Measurements from ENCODE around the gene ACER1. TPM values are rescaled to one million over a fixed set of nuclear protein-coding genes. Genes with fewer than 3 reads are reported as not detected.

ACER1 gene
- total and polyA plus RNA-seq, 10 of the 15 experiments (the other 5 are each of a cell fraction or from before 2014, with no cell fraction given), result not detected

DNA sequence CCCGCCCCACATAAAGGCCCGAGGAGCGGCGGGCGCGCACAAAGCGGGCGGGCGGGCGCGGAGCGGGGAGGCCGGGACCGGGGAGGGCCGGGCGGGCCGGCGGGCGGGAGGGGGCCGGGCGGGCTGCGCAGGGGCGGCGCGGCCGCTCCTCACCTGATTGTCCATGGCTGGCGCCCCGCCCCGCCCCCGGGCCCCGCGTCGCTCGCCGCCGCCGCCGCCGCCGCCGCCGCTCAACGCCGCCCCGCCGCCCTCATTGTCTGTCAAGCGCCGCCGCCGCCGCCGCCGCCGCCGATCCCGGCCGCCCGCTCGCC, 53.8 kb downstream of the ACER1 start:
- ChIA-PET RAD21 (ENCODE audit: unreplicated experiment) (interaction anchor here (1.2 kb wide), 1 partner anchor 61 kb away, joined by 3 read pairs; no protein-coding TSS in a partner anchor), CTCF (interaction anchor here (1.0 kb wide), 2 partner anchors 61 to 132 kb away, joined by 3 to 5 read pairs; no protein-coding TSS in a partner anchor), POLR2A (no interaction called here), SMC1A (ENCODE audit: uncharacterized antibody, unreplicated experiment) (interaction anchor here (1.1 kb wide), 1 partner anchor 153 kb away, joined by 4 read pairs; no protein-coding TSS in a partner anchor)
- Histone ChIP-seq H3K4me3 (peak overlapping the region; percentile 79), H3K4me1 (ENCODE audit: control insufficient read depth, insufficient read depth, low read length) (peaks cover 9% of the 10 kb centered on the region; the same call in 1 of the 2 replicates), H3K36me3 (ENCODE audit: control insufficient read depth in 2 of 2, insufficient read depth in 2 of 2, low read length in 1 of 2) (no peaks in the 10 kb centered on the region), H3K4me2 (ENCODE audit: control insufficient read depth, insufficient read depth) (no peak overlapping the region; the same call in 1 of the 2 replicates), H2AFZ (ENCODE audit: control insufficient read depth, low read depth, low read length) (no peak overlapping the region), H3K9ac (ENCODE audit: control insufficient read depth, insufficient read depth, low read length) (peak overlapping the region; percentile 90; the same call in 1 of the 2 replicates), H3K9me3 (replicated peaks; ENCODE audit: control insufficient read depth, insufficient read depth, low read length) (no peaks in the 10 kb centered on the region), H3K79me2 (ENCODE audit: control insufficient read depth, insufficient read depth, low read length) (peaks cover 40% of the 10 kb centered on the region), H4K20me1 (ENCODE audit: control insufficient read depth, insufficient read depth) (no peaks in the 10 kb centered on the region; the same call in 1 of the 2 replicates), H3K27me3 (replicated peaks in 1 of 2; ENCODE audit: control insufficient read depth in 2 of 2, insufficient read depth in 2 of 2, low read length in 1 of 2) (no peaks in the 10 kb centered on the region), H3K27ac (ENCODE audit: control insufficient read depth, insufficient read depth) (peak overlapping the region; percentile 78)
- in situ Hi-C loops (cut with MboI) (no loop called here), intact Hi-C loops (cut with micrococcal nuclease; ENCODE audit: unreplicated experiment) (no loop called here)
- FAIRE-seq (no peak), ATAC-seq (peak; percentile 12), DNase-seq (ENCODE audit: low read depth, low spot score) (no peak)
- 0% methylated on average over 8 of the region's 59 CpGs for WGBS (ENCODE audit: insufficient coverage, insufficient replicate concordance, low lambda C conversion rate, missing lambda C conversion rate)
- no TSS peak for BruUV-seq (replicated peaks)
- 0 out of 2 replicates have a peak, but pooled peaks have one; percentile 6 for TF ChIP-seq GATAD2B (conservative IDR thresholded peaks at IDR 0.05; ENCODE audit: low read depth)
- no peak for TF ChIP-seq SP1 (IDR thresholded peaks at IDR 0.05; ENCODE audit: low read depth, low read length)

DNA sequence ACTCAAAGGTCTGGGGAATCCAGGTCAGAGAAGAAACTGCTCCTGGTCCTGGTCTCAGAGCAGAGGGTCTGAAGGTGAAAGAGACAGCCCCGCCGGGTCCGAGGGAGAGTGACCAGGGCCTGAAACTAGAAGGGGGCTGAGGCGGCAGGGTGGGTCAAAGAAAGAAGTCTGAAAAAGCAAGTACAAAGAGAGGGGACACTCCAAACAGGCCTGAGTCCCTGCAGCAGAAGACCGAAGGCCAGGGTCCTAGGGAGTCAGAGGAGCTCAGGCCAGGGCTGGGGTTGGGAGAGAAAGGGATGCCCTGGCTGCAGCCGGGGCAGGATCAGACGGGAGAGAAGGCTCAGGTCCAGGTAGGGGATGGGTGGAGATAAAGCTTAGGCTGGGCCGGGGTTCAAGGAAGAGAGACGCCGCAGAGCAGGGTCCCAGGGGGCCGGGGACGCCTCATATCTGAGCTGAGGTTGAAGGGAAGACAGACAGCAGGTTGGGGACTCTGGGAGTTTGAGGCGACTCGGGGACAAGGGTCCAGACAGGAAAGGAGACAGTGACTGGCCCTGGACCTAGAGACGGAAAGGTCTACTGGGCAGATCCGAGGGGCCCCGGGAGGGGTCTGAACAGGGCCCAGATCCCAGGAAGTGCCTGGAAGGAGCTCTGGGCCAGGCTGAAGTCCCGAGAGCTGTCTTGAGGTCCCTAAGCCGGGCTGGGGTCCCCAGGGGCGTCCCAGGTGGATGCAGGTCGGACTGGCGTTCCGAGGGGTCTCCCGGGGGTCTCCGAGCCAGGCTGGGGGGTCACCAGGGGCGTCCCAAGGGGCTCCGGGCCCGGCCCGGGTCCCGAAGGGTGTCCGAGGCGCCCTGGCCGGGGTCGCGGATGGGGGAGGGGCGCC, 54.4 kb downstream of the ACER1 start:
- BruUV-seq (replicated peaks), result no TSS peak
- in situ Hi-C loops (cut with MboI) (no loop called here), intact Hi-C loops (cut with micrococcal nuclease; ENCODE audit: unreplicated experiment) (no loop called here)
- Histone ChIP-seq H3K36me3 (ENCODE audit: control insufficient read depth in 2 of 2, insufficient read depth in 2 of 2, low read length in 1 of 2) (no peaks in the 10 kb centered on the region), H3K27ac (ENCODE audit: control insufficient read depth, insufficient read depth) (peak overlapping the region; percentile 78), H3K9me3 (replicated peaks; ENCODE audit: control insufficient read depth, insufficient read depth, low read length) (no peaks in the 10 kb centered on the region), H3K4me1 (ENCODE audit: control insufficient read depth, insufficient read depth, low read length) (peaks cover 9% of the 10 kb centered on the region; the same call in 1 of the 2 replicates), H2AFZ (ENCODE audit: control insufficient read depth, low read depth, low read length) (no peak overlapping the region), H3K27me3 (replicated peaks in 1 of 2; ENCODE audit: control insufficient read depth in 2 of 2, insufficient read depth in 2 of 2, low read length in 1 of 2) (no peaks in the 10 kb centered on the region), H3K79me2 (ENCODE audit: control insufficient read depth, insufficient read depth, low read length) (peaks cover 46% of the 10 kb centered on the region), H4K20me1 (ENCODE audit: control insufficient read depth, insufficient read depth) (no peaks in the 10 kb centered on the region; the same call in 1 of the 2 replicates), H3K4me2 (ENCODE audit: control insufficient read depth, insufficient read depth) (peak overlapping the region; percentile 90), H3K4me3 (peak overlapping the region; percentile 79), H3K9ac (ENCODE audit: control insufficient read depth, insufficient read depth, low read length) (peak overlapping the region; percentile 90)
- DNase-seq (ENCODE audit: low read depth, low spot score) (no peak), ATAC-seq (peak; percentile 4), FAIRE-seq (no peak)
- 9% methylated on average over 32 of the region's 36 CpGs for WGBS (ENCODE audit: insufficient coverage, insufficient replicate concordance, low lambda C conversion rate, missing lambda C conversion rate)
- RAD21 ChIA-PET (ENCODE audit: unreplicated experiment), result interaction anchor here (1.0 to 1.2 kb wide), 2 partner anchors 60 to 153 kb away, joined by 3 read pairs; no protein-coding TSS in a partner anchor
- CTCF ChIA-PET, result interaction anchor here (1.0 kb wide), 2 partner anchors 61 to 131 kb away, joined by 3 to 5 read pairs; no protein-coding TSS in a partner anchor
- SMC1A ChIA-PET (ENCODE audit: uncharacterized antibody, unreplicated experiment), result interaction anchor here (1.1 kb wide), 1 partner anchor 153 kb away, joined by 4 read pairs; no protein-coding TSS in a partner anchor
- TF ChIP-seq MYC (IDR thresholded peaks at IDR 0.05; ENCODE audit: insufficient read depth, insufficient read length, insufficient replicate concordance, low read length, severe bottlenecking), result no peak
- peak; percentile 29; the same call in 1 of the 2 replicates for TF ChIP-seq GATAD2B (conservative IDR thresholded peaks at IDR 0.05; ENCODE audit: low read depth)
- TF ChIP-seq JUND (IDR thresholded peaks at IDR 0.05; ENCODE audit: low read depth, low read length), result no peak
- no peak for TF ChIP-seq ATF7 (IDR thresholded peaks at IDR 0.05; ENCODE audit: low read depth)
- TF ChIP-seq DPF2 (IDR thresholded peaks at IDR 0.05), result no peak
- TF ChIP-seq NR2F1 (conservative IDR thresholded peaks at IDR 0.05), result no peak
- TF ChIP-seq SUPT20H (IDR thresholded peaks at IDR 0.05; ENCODE audit: borderline replicate concordance, control insufficient read depth, low read depth, low read length), result no peak
- POLR2A ChIA-PET, result no interaction called here
